Type B pancreatic cell (in vitro differentiated cells): ENCODE measurements around the gene C18orf63. TPM values are rescaled to one million over a fixed set of nuclear protein-coding genes. Genes with fewer than 3 reads are reported as not detected.
A peak's percentile ranks its signal among the peaks of the same experiment; 100 is the strongest.

Source experiments
- DNase-seq: peaks from one replicate; pipeline ENCODE4 v3.0.0; 2021; ENCODE audit warnings: mixed read lengths; ENCODE audit not compliant: unreplicated experiment; ENCODE audit errors: extremely low spot score
- H3K27ac Mint-ChIP-seq: 2 replicates; pipeline ENCODE4 v1.8.0; 2021; ENCODE audit warnings: mild to moderate bottlenecking, mixed read lengths
- H3K27me3 Mint-ChIP-seq: 2 replicates; pipeline ENCODE4 v1.8.0; 2021; ENCODE audit warnings: mixed read lengths
- H3K36me3 Mint-ChIP-seq: 2 replicates; pipeline ENCODE4 v1.8.0; 2021; ENCODE audit warnings: mixed read lengths
- H3K4me1 Mint-ChIP-seq: one replicate; pipeline ENCODE4 v1.8.0; 2021; ENCODE audit warnings: mixed read lengths; ENCODE audit not compliant: unreplicated experiment
- H3K4me3 Mint-ChIP-seq: 2 replicates; pipeline ENCODE4 v1.8.0; 2021; ENCODE audit warnings: mild to moderate bottlenecking, mixed read lengths
- H3K9me3 Mint-ChIP-seq: 2 replicates; pipeline ENCODE4 v1.8.0; 2021; ENCODE audit warnings: mixed read lengths
- total RNA-seq: library from RNA; stranded (reverse); gene quantifications from 2 replicates; pipeline ENCODE4 v1.2.1, GENCODE V29; 2021; ENCODE audit warnings: low replicate concordance
- TF ChIP-seq, protein P1 (sequence below): fragments of 200-600 bp; sonication (generic); conservative IDR thresholded peaks from 2 replicates; pipeline ENCODE4 v1.5.0; 2021; ENCODE audit warnings: antibody characterized with exemption, mild to moderate bottlenecking

Gene C18orf63
- total RNA-seq, 1 donor from 2014 or later = not detected

DNA sequence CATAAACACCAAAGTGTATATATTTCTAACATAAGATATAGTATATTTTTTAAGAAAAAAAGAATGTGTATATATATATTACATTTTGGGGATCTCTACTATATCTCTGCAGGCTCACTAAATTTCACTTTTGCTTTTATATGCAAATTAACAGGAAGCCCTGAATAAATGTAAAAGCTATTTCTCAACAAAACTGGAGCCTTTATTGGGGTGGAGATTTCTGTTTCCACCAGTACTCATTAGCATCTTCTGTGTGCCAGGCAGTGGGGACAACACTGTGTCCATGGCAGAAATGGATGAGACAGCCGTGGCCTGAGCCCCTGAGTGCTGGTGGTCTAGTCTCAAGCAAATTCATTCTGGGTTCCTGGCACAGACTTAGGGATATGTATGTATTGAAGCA lies 41.3 kb downstream of the C18orf63 start:
- Mint-ChIP-seq H3K27ac (no peak overlapping the region), H3K4me1 (no peaks in the 10 kb centered on the region), H3K4me3 (no peak overlapping the region), H3K9me3 (no peaks in the 10 kb centered on the region), H3K36me3 (no peaks in the 10 kb centered on the region), H3K27me3 (peaks cover 20% of the 10 kb centered on the region)
- TF ChIP-seq, protein P1, sequence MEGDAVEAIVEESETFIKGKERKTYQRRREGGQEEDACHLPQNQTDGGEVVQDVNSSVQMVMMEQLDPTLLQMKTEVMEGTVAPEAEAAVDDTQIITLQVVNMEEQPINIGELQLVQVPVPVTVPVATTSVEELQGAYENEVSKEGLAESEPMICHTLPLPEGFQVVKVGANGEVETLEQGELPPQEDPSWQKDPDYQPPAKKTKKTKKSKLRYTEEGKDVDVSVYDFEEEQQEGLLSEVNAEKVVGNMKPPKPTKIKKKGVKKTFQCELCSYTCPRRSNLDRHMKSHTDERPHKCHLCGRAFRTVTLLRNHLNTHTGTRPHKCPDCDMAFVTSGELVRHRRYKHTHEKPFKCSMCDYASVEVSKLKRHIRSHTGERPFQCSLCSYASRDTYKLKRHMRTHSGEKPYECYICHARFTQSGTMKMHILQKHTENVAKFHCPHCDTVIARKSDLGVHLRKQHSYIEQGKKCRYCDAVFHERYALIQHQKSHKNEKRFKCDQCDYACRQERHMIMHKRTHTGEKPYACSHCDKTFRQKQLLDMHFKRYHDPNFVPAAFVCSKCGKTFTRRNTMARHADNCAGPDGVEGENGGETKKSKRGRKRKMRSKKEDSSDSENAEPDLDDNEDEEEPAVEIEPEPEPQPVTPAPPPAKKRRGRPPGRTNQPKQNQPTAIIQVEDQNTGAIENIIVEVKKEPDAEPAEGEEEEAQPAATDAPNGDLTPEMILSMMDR = no peak
- DNase-seq = no peak

DNA sequence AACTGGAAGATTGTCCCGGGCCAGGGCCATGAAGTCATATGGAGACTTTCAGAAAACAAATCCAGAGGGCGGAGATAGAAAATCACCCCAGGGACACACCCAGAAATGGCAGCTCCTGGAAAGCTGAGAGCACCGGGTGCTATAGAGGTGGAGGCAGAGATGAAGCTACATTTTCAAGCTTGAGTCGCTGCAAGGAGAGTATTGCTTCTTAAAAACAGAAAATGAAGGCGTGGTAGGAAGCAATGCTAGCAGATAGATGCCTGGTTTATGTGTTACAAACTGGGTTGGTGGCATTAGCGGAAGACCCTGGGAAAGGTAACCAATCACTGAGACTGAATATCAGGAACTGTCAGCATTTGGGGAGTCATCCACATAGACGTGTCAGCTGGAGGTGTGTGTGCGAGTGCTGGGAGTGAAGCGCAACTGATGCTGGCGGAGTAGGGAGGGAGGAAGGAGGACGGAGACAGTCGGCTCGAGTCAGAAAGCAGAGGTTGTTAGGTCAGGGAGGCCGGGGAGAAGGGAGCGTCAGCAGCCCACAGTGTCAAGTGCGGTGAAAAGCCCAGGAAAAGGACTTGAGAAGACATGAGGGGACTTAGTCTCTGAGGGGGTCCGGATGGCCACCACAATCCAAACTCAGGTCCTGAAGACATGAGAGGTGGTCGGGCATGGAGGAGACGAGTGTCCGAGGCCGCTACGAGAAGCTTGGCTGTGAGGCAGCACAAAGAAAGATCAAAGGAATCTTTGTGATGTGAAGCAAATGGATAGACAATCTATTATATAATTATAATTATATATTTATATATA lies 45.4 kb downstream of the C18orf63 start:
- peaks cover 8% of the 10 kb centered on the region for H3K27me3 Mint-ChIP-seq
- no peak for DNase-seq
- no peak overlapping the region for H3K4me3 Mint-ChIP-seq
- H3K4me1 Mint-ChIP-seq = peaks cover 6% of the 10 kb centered on the region
- H3K27ac Mint-ChIP-seq = no peak overlapping the region
- H3K9me3 Mint-ChIP-seq = no peaks in the 10 kb centered on the region
- TF ChIP-seq, protein P1 = no peak
- H3K36me3 Mint-ChIP-seq = no peaks in the 10 kb centered on the region

DNA sequence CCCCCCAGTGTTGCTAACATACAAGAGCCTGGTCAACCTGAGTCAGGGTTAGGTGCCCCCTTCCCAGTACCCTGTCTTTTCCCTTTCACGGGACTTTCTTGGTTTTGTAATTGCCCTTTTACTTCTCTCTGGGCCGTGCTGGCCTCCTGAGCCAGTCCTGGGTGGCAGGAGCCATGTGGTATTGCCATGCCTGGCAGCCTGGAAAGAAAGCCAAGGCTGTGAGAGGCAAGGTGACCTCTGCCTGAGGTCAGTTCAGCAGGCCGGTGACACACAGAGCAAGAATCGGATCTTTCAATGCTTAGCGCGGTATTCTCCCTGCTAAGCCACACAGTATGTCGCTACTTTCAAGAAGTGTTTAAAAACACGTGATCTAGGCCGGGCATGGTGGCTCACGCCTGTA lies 52.3 kb downstream of the C18orf63 start:
- Mint-ChIP-seq H3K27me3 (peaks cover 4% of the 10 kb centered on the region), H3K4me1 (peaks cover 14% of the 10 kb centered on the region), H3K4me3 (no peak overlapping the region), H3K27ac (no peak overlapping the region), H3K36me3 (no peaks in the 10 kb centered on the region), H3K9me3 (no peaks in the 10 kb centered on the region)
- DNase-seq = no peak
- TF ChIP-seq, protein P1 = no peak

DNA sequence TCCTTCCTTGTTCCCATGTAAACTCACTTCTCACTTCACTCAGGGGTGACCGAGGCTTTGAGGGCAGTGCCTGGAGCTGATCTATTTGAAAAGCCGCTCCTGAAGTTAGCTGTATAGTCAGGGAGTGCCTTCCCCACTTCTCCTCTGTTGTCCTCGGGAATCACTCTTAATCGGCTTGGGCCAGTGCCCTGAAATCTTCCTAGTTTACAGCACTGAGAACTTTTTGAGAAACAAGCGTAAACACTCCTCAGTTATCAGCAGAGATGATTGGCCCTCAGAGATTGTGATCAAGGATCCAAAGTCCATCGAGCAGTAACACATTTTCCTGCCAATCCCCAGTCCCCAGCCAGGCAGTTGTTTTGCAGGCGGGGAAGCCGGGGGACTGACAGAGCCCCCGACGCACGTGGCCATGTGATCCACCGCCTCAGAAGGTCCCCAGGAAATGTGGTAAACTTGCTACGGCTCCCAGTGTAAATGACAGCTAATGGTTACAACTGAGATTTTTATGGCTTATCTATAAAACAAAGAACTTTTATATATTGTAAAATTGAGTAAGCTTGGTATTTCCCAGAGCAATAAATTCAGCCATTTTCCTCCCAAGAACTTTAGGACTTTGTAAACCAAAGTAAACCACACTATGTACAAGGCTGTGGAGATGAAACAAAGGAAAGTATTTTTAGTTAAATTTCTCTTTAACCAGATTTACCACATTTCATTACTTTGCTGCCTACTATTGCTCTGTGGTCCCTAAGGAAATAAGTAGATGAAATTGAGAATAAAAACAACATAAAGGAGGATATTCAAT lies 53.5 kb downstream of the C18orf63 start:
- Mint-ChIP-seq H3K27me3 (peaks cover 4% of the 10 kb centered on the region), H3K4me3 (no peak overlapping the region), H3K27ac (no peak overlapping the region), H3K36me3 (no peaks in the 10 kb centered on the region), H3K9me3 (no peaks in the 10 kb centered on the region), H3K4me1 (peaks cover 9% of the 10 kb centered on the region)
- DNase-seq = no peak
- TF ChIP-seq, protein P1 = no peak

DNA sequence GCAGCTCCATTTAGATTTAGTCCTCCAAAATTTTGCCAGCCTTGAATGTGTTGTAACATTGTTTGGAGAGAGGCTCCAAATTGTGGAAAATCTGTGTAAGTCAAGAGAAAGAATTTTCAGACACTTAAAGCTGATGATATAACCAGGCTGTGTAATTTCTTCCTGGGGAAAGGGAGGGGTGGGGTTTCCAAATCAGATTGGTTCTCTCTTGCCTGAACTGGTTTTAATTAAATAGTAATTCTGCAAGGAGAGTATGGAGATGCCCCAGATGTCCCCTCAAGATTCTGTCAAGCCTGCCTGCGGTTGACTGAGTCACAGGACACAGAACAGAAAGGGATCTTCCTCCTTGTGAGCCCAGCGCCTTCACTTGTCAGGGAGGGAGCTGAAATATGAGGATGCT lies 54.5 kb downstream of the C18orf63 start:
- no peaks in the 10 kb centered on the region for H3K9me3 Mint-ChIP-seq
- no peak overlapping the region for H3K4me3 Mint-ChIP-seq
- no peaks in the 10 kb centered on the region for H3K36me3 Mint-ChIP-seq
- H3K27ac Mint-ChIP-seq = peak overlapping the region; percentile 24
- TF ChIP-seq, protein P1 = no peak
- no peak for DNase-seq
- peaks cover 4% of the 10 kb centered on the region for H3K27me3 Mint-ChIP-seq
- H3K4me1 Mint-ChIP-seq = peaks cover 9% of the 10 kb centered on the region
